ENCODE measurements around the gene HGF. TPM values are rescaled to one million over a fixed set of nuclear protein-coding genes. Genes with fewer than 3 reads are reported as not detected.

Gene HGF
- total and polyA plus RNA-seq, 8 donors: 0.42 to 8.0 (median 0.86) TPM

DNA sequence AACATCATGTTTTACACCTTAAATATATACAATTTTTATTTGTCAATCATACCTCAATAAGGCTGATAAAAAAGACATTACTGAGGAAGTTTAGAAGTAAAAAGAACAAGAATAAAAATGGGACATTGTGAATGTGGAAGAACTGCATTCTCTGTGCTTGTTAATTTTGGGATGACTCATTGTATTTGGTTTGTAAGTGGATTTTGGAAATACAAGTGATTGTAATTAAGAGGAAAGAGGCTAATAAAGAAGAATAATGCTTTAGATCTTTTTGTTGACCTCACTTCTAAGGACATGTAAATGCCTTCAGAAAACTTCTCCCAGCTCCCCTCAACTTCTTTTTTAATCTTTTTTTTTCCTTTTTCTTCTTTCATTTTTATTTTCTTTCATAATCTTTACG lies 76.0 kb downstream of the HGF start:
- no peak overlapping the region for H3K27ac ChIP-seq
- DNase-seq: no peak
- TF ChIP-seq, protein P1, sequence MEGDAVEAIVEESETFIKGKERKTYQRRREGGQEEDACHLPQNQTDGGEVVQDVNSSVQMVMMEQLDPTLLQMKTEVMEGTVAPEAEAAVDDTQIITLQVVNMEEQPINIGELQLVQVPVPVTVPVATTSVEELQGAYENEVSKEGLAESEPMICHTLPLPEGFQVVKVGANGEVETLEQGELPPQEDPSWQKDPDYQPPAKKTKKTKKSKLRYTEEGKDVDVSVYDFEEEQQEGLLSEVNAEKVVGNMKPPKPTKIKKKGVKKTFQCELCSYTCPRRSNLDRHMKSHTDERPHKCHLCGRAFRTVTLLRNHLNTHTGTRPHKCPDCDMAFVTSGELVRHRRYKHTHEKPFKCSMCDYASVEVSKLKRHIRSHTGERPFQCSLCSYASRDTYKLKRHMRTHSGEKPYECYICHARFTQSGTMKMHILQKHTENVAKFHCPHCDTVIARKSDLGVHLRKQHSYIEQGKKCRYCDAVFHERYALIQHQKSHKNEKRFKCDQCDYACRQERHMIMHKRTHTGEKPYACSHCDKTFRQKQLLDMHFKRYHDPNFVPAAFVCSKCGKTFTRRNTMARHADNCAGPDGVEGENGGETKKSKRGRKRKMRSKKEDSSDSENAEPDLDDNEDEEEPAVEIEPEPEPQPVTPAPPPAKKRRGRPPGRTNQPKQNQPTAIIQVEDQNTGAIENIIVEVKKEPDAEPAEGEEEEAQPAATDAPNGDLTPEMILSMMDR (IDR thresholded peaks at IDR 0.05): no peak
- 49 to 71% methylated on average over 1 of the region's 1 CpG for WGBS, 2 donors
- intact Hi-C loops (cut with DNase I): no loop called here
- no peaks in the 10 kb centered on the region for H3K27me3 ChIP-seq
- no peak overlapping the region for H3K4me3 ChIP-seq
- H3K36me3 ChIP-seq: no peaks in the 10 kb centered on the region
- FAIRE-seq: no peak
- ATAC-seq: no peak
- H3K9me3 ChIP-seq: no peaks in the 10 kb centered on the region
- no peaks in the 10 kb centered on the region for H3K4me1 ChIP-seq

- no peaks in the 10 kb centered on the region for H3K36me3 ChIP-seq
- WGBS, 2 donors: 60 to 66% methylated on average over 2 of the region's 2 CpGs
- H3K27ac ChIP-seq: no peak overlapping the region
- FAIRE-seq: no peak
- intact Hi-C loops (cut with DNase I): no loop called here
- no peak for DNase-seq
- no peaks in the 10 kb centered on the region for H3K4me1 ChIP-seq
- no peak overlapping the region for H3K4me3 ChIP-seq
- no peaks in the 10 kb centered on the region for H3K27me3 ChIP-seq
- no peaks in the 10 kb centered on the region for H3K9me3 ChIP-seq
- ATAC-seq: no peak
- TF ChIP-seq, protein P1 (IDR thresholded peaks at IDR 0.05): no peak
These were observed 76.8 kb downstream of the HGF start for GRCh38 chr7:81693080-81693479.

DNA sequence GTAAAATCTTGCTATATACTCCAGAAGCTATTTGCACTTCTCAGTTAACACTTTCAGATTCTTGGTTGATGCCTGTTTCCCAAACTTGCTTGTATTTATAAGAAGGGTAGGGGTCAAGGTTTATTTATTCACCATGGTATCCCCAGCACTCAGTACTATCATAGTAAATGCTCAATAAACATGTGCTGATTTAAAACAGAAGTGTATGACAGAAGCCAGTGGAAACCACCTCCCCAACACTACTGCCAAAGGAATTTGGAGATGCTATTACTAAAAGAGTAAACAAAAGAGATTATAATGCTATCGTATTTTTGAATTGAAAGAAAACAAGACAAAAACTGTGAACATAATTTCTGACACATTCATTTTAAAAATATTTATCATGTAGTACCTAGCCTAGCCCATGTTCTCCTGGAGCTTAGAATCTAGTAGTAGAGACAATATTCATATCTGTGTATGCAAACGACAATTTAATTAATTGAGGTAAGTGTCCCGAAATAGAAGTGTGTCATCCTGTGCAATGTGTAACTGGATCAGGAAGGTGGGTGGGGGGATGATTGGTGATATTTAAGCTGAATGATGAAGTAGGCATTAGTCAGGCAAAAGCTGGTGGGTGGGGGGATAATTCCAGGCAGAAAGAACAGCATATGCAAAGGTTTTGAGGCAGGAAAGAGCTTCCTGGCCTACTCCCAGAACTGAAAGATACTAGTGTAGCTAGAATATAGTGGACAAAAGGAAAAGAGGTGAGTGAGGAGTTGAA lies 77.5 kb downstream of the HGF start:
- Histone ChIP-seq H3K9me3 (no peaks in the 10 kb centered on the region), H3K27me3 (no peaks in the 10 kb centered on the region), H3K36me3 (no peaks in the 10 kb centered on the region), H3K4me1 (no peaks in the 10 kb centered on the region), H3K27ac (no peak overlapping the region), H3K4me3 (no peak overlapping the region)
- 54 to 69% methylated on average over 3 of the region's 3 CpGs for WGBS, 2 donors
- no peak for FAIRE-seq
- no peak for DNase-seq
- intact Hi-C loops (cut with DNase I): no loop called here
- TF ChIP-seq, protein P1 (IDR thresholded peaks at IDR 0.05): no peak
- no peak for ATAC-seq

GRCh38 chr7:81691199-81691821 lies 78.5 kb downstream of the HGF start:
- Histone ChIP-seq H3K27me3 (no peaks in the 10 kb centered on the region), H3K4me3 (no peak overlapping the region), H3K9me3 (no peaks in the 10 kb centered on the region), H3K36me3 (no peaks in the 10 kb centered on the region), H3K27ac (no peak overlapping the region), H3K4me1 (no peaks in the 10 kb centered on the region)
- TF ChIP-seq, protein P1 (IDR thresholded peaks at IDR 0.05): no peak
- FAIRE-seq (no peak), ATAC-seq (no peak), DNase-seq (no peak)
- intact Hi-C loops (cut with DNase I): no loop called here
- WGBS, 2 donors: 53 to 54% methylated on average over 4 of the region's 4 CpGs

- FAIRE-seq (no peak), ATAC-seq (no peak), DNase-seq (no peak)
- Histone ChIP-seq H3K27ac (no peak overlapping the region), H3K36me3 (no peaks in the 10 kb centered on the region), H3K4me1 (no peaks in the 10 kb centered on the region), H3K4me3 (no peak overlapping the region), H3K9me3 (no peaks in the 10 kb centered on the region), H3K27me3 (no peaks in the 10 kb centered on the region)
- TF ChIP-seq, protein P1 (IDR thresholded peaks at IDR 0.05): no peak
- 52 to 54% methylated on average over 3 of the region's 3 CpGs for WGBS, 2 donors
- intact Hi-C loops (cut with DNase I): no loop called here
These were observed 79.2 kb downstream of the HGF start for GRCh38 chr7:81690688-81691087.
